Erythroblast (primary cell): ENCODE data around the gene POU3F2.

ENCODE experiments used
- DNase-seq, 2 experiments: peaks; one replicate each; lab custom pipeline; 2025; lab: John Stamatoyannopoulos, UW
- GATA1 ChIP-seq: IDR thresholded peaks from 2 replicates; pipeline ENCODE4 v1.6.1; 2011; ENCODE audit warnings: low read depth, mild to moderate bottlenecking, control low read depth, low read length, moderate library complexity
- POLR2A ChIP-seq: IDR thresholded peaks from 2 replicates; pipeline ENCODE4 v1.6.1; 2011; ENCODE audit warnings: mild to moderate bottlenecking, low read length

Gene POU3F2

GRCh38 chr6:98843271-98844243, 9.2 kb downstream of the POU3F2 start:
- DNase-seq, result no peak
- TF ChIP-seq POLR2A, result no peak
- TF ChIP-seq GATA1, result no peak

DNA sequence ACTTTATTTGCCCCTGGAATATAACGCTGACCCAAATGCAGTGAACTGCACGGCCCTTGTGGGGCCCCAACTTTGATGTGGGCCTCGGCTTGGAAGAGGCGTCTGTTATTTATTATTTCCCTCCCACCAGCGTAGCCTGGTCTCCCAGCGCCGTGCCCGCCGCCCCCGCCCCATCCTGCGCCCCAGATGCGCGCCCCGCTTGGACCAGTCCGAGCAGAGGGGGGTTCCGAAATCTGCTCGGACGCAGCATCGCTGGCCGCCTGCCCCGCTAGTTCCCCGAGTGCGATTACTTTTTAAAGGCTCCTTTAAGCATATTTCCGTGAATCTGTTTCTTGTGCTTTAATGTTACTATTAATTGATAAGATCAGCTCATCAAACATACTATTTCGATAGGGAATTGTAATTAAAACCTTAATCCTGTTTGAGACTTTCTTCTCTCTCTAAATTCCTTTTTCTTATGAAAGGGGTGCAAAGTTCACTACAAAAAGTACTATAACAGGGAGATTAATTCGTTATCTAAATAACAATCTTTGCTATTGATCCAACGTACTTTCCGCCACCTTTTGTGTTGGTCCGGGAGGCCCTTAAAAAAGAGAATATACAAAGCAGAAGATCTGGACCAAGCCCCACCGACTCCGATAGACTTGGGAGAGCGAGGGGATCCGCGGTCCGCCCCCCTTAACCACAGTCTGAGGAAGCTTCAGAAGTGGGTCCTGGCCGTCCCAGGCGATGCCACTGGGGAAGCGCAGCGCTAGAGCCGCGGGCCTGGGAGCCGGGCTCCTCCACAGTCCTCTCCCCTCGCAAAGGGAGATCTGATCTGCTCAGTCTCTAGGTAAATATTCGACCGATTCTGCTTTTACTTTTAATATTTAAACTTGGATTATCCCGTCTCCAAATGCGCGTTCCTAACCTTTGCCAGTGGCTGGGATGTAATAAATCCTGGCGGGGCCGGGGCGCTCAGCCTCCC, 10.2 kb downstream of the POU3F2 start:
- TF ChIP-seq GATA1 (no peak), POLR2A (no peak)
- DNase-seq, result no peak

- TF ChIP-seq GATA1 (no peak), POLR2A (no peak)
- DNase-seq, result peak; percentile 62 to 81
Measured at GRCh38 chr6:98845211-98846020, 11.0 kb downstream of the POU3F2 start.

DNA sequence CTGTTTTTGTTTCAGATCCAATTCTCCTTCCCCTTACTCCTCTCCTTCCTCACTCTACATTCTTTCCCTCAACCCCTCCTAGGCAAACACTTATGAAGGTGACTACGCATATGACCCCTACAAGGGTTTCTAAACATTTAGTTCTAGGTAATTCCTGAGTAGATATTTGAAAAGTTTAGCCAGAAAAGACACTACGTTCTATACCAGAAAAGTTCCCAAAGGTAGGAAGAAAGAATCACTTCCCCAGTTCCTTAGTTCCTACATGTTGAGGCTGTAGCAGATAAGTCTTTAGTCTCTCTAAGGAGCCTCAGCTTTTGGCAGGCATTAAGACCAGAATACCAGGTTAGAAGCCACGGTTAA, 11.6 kb downstream of the POU3F2 start:
- TF ChIP-seq POLR2A (no peak), GATA1 (no peak)
- no peak for DNase-seq

DNA sequence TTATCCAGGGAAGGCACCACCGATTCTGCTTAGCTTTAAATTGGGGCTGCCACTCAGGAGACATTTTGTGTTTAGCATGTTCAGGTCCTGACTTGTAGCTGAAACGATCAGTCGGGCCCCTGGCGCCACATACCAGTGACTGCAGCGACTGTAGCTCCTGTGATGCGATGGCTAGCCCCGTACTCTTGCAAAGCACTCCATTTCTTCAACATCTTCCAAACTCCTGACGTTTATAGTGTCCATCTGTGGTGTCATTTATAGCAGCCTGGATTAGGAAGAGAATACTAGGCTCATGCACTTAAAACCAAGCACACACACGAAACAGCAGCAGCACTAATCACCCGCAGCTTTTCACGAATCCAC, 13.0 kb downstream of the POU3F2 start:
- no peak for TF ChIP-seq GATA1
- TF ChIP-seq POLR2A, result no peak
- no peak for DNase-seq

- TF ChIP-seq GATA1 (no peak), POLR2A (no peak)
- no peak for DNase-seq
Measured at GRCh38 chr6:98847779-98848538, 13.6 kb downstream of the POU3F2 start.

DNA sequence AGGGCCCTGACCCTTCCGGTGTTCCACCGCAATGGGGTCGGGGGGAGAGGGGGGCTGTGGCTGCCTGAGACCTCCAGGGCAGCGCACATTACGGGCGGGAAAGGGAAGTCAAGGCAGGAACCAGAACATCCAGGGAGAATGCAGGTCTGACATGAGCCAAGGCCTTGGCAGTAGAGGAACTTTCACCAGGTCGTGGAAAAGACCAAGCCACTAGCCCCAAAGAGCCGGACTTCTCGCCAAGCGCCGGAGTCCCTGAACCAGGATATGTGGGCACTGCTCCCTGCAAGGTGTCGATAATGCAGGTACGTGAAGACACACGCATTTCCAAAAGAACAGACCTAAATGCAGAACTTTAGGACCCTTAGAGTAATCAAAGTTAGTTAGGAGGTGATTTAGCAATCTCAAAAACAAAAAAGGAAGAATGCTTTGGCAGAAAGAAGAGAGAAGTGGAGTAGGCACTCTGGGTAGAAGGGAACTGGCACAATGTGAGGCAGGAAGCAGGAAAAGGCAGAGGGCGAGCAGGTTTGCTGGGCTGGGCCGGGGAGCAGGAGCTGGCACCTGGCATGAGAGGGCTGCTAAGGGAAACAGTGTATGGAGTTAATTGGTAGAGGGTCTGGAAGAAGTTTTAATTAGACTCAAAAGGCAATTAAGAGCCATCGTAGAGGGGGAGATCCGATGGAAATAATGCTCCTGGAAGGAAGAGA, 14.3 kb downstream of the POU3F2 start:
- no peak for DNase-seq
- TF ChIP-seq GATA1 (no peak), POLR2A (no peak)

DNA sequence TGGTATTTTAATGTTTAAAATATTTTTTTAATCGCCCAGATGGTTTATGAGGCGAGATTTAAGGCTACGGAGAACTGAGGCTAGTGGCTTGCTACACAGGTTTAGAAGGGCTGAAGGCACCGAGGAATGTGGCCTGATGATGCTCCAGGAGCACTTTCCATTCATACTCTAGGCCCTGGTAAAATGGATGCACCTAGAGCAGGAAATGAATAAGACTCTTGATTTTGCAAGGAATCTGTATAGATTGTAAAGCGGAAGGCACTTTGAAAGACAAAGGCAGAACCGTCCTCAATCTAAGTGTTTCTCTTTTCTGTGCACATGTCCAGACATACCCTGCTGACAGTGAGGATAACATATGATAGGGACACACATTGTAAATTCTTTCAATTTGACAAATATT, 30.1 kb downstream of the POU3F2 start:
- TF ChIP-seq POLR2A (no peak), GATA1 (no peak)
- no peak for DNase-seq

DNA sequence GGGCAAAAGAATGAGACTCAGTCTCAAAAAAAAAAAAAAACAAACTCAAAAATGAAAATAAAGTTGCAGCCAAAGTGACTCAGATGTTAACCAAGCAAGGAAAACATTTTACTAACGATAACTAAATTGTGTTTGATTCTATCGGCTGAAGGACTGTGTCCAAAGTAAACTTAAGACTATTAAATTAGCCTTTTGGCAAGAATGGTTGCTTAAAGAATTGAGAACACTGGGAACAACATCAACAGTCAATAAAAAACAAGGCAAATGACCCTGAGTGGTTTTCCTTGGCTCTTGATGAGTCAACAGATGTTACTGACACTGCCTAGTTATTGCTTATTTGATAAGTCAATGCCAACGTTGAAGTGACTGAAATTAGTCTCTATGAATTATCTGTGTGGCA, 36.7 kb downstream of the POU3F2 start:
- TF ChIP-seq POLR2A (no peak), GATA1 (no peak)
- no peak for DNase-seq

GRCh38 chr6:98871821-98872220, 37.4 kb downstream of the POU3F2 start:
- TF ChIP-seq GATA1 (no peak), POLR2A (no peak)
- DNase-seq, result no peak

DNA sequence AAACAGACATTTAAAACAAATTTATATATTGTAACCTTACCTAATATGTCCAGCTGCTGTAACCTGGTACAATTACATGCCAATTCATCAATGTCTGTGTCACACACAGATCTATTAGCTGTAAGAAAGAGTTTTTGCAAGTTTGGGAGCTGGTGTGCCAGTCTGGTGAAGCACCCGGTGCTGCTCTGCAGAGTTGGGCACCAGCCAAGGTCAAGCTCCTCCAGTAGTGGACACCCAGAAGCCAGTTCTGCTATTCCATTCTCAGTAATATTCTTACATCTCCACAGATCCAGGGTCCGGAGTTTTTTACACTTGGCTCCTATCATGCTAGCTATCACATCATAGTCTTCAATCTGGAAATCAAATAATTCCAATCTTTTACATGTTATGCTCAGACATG, 41.0 kb downstream of the POU3F2 start:
- no peak for DNase-seq
- TF ChIP-seq POLR2A (no peak), GATA1 (no peak)

- no peak for DNase-seq
- TF ChIP-seq POLR2A (no peak), GATA1 (no peak)
Measured at GRCh38 chr6:98877250-98877649, 42.9 kb downstream of the POU3F2 start.
